GM12878 (cell line): Measurements from ENCODE around the gene ADAP1. TPM values are rescaled to one million over a fixed set of nuclear protein-coding genes. Genes with fewer than 3 reads are reported as not detected.
A peak's percentile ranks its signal among the peaks of the same experiment; 100 is the strongest.

ENCODE experiments used
- ATAC-seq: fragments of 200-7000 bp; cut with Tn5 transposase; 3 replicates; pipeline ENCODE4 v1.9.1; 2020; ENCODE audit warnings: mild to moderate bottlenecking, moderate library complexity
- BruUV-seq: library from RNA; stranded (reverse); fragments of 400-500 nt; replicated peaks from 2 replicates; lab custom pipeline; 2021; lab: Mats Ljungman, UMichigan
- CTCF ChIA-PET: fragments of 300-600 bp; sonication (Branson Sonifier 250); formaldehyde crosslinking; extraction: SDS; loops from one replicate; lab custom pipeline; 2021; ENCODE audit warnings: inconsistent platforms; lab: Yijun Ruan, JAX
- POLR2A ChIA-PET: fragments of 350-600 bp; formaldehyde crosslinking; extraction: SDS; loops from one replicate; lab custom pipeline; 2021; ENCODE audit warnings: inconsistent platforms; lab: Charles Lee
- RAD21 ChIA-PET: fragments of 300-600 bp; sonication (Branson Sonifier 250); formaldehyde crosslinking; loops from one replicate; lab custom pipeline; 2023; ENCODE audit warnings: antibody characterized with exemption; ENCODE audit not compliant: unreplicated experiment; lab: Charles Lee
- SMC1A ChIA-PET: fragments of 300-600 bp; sonication (Branson Sonifier 250); formaldehyde crosslinking; loops from one replicate; lab custom pipeline; 2023; ENCODE audit not compliant: unreplicated experiment, uncharacterized antibody; lab: Charles Lee
- DNase-seq: peaks from one replicate; pipeline ENCODE4 v3.0.0-alpha.2; 2011; ENCODE audit warnings: low read depth, low spot score
- FAIRE-seq: peaks from 3 replicates; lab custom pipeline; 2011; peaks lifted over from hg19 to GRCh38; lab: Jason Lieb, UNC
- H2AFZ ChIP-seq: 2 replicates; pipeline ENCODE4 v1.6.0; 2011; ENCODE audit warnings: low read depth, low read length, control low read depth; ENCODE audit not compliant: control insufficient read depth
- H3K27ac ChIP-seq: 2 replicates; pipeline ENCODE4 v1.5.1; 2011; ENCODE audit warnings: control low read depth; ENCODE audit not compliant: control insufficient read depth, insufficient read depth
- H3K27me3 ChIP-seq, 2 experiments: replicated peaks in 1 of 2; 2 replicates each; pipeline versions ENCODE4 v1.6.0 to v1.6.1; 2011; ENCODE audit warnings: low read length in 1 of 2; ENCODE audit not compliant: control insufficient read depth in 2 of 2, insufficient read depth in 2 of 2
- H3K36me3 ChIP-seq, 2 experiments: 2 replicates each; pipeline ENCODE4 v1.5.1; 2011; ENCODE audit warnings: low read length in 1 of 2; ENCODE audit not compliant: control insufficient read depth in 2 of 2, insufficient read depth in 2 of 2
- H3K4me1 ChIP-seq: 2 replicates; pipeline ENCODE4 v1.6.1; 2011; ENCODE audit warnings: mild to moderate bottlenecking, low read length, moderate library complexity, mixed read lengths; ENCODE audit not compliant: control insufficient read depth, insufficient read depth
- H3K4me2 ChIP-seq: 2 replicates; pipeline ENCODE4 v1.6.0; 2011; ENCODE audit warnings: control low read depth; ENCODE audit not compliant: control insufficient read depth, insufficient read depth
- H3K4me3 ChIP-seq: fragments of 200-600 bp; sonication (generic); 2 replicates; pipeline ENCODE4 v1.5.1; 2016
- H3K79me2 ChIP-seq: 2 replicates; pipeline ENCODE4 v1.6.0; 2011; ENCODE audit warnings: low read length; ENCODE audit not compliant: control insufficient read depth, insufficient read depth
- H3K9ac ChIP-seq: 2 replicates; pipeline ENCODE4 v1.8.0; 2011; ENCODE audit warnings: low read length, control low read depth, mixed read lengths; ENCODE audit not compliant: control insufficient read depth, insufficient read depth
- H3K9me3 ChIP-seq: replicated peaks from 3 replicates; pipeline ENCODE4 v1.5.1; 2011; ENCODE audit warnings: mild to moderate bottlenecking, low read length; ENCODE audit not compliant: control insufficient read depth, insufficient read depth
- H4K20me1 ChIP-seq: 2 replicates; pipeline ENCODE4 v1.6.0; 2011; ENCODE audit not compliant: control insufficient read depth, insufficient read depth
- NFYB ChIP-seq: IDR thresholded peaks from 2 replicates; pipeline ENCODE4 v1.6.1; 2011; ENCODE audit warnings: low read depth, mild to moderate bottlenecking, low read length, improper control_type of control experiment, moderate library complexity; ENCODE audit not compliant: insufficient read depth
- POLR2A ChIP-seq: IDR thresholded peaks from 2 replicates; pipeline ENCODE4 v1.6.1; 2011; ENCODE audit warnings: low read depth, mild to moderate bottlenecking, low read length
- SREBF2 ChIP-seq: IDR thresholded peaks from 2 replicates; pipeline ENCODE4 v1.6.1; 2012; ENCODE audit warnings: mild to moderate bottlenecking, low read length
- ZBTB4 ChIP-seq: fragments of 450-650 bp; formaldehyde crosslinking; IDR thresholded peaks from 2 replicates; pipeline ENCODE4 v1.4.0; 2022; ENCODE audit warnings: mild to moderate bottlenecking, moderate library complexity
- ZNF592 ChIP-seq: fragments of 450-650 bp; IDR thresholded peaks from 2 replicates; pipeline ENCODE4 v1.6.1; 2017; ENCODE audit warnings: mild to moderate bottlenecking, moderate library complexity
- WGBS: methylation state at CpG from one replicate; pipeline ENCODE4 v1.1.6; 2016; ENCODE audit warnings: low lambda C conversion rate; ENCODE audit not compliant: insufficient replicate concordance, insufficient coverage; ENCODE audit errors: missing lambda C conversion rate; 5-methylcytosine and 5-hydroxymethylcytosine counted together
- in situ Hi-C: fragments of 300-500 bp; cut with MboI; formaldehyde crosslinking; loops from 9 replicates; pipeline ENCODE4 v1.14.3; 2018; ENCODE audit warnings: mixed read lengths
- intact Hi-C: fragments of 100-400 bp; cut with micrococcal nuclease; formaldehyde crosslinking; loops from one replicate; pipeline ENCODE4 v1.14.2; 2022; ENCODE audit not compliant: unreplicated experiment
- polyA plus RNA-seq, 11 experiments: library from polyadenylated mRNA; depleted of rRNA in 4 of 11; unstranded in 6 of 11; stranded (reverse) in 5 of 11; fragments of >200 nt; fragmentation: Nextera tagmentation in 4 of 11; fragmentation: Illumina TruSeq in 1 of 11; extraction: Ambion mirVana in 4 of 11; extraction: Trizol in 1 of 11; gene quantifications; 1 replicate in 1 of 11; 2 replicates in 10 of 11; pipeline versions ENCODE4 v1.2.1 to v1.2.3, GENCODE V29; 2011 to 2016; ENCODE audit warnings: inconsistent platforms in 2 of 11, missing spikeins in 2 of 11, low read depth in 1 of 11
- total RNA-seq, 4 experiments: library from RNA; depleted of rRNA in 3 of 4; stranded (reverse); fragments of >200 nt in 3 of 4; fragmentation: Illumina TruSeq in 1 of 4; extraction: Trizol in 1 of 4; gene quantifications; 2 replicates each; pipeline versions ENCODE4 v1.2.1 to v1.2.3, GENCODE V29; 2013 to 2021

The ADAP1 gene
- total and polyA plus RNA-seq, 10 of the 15 experiments (the other 5 are each of a cell fraction or from before 2014, with no cell fraction given) = 0.22 to 44.2 (median 22.0) TPM; not detected in 1

GRCh38 chr7:894927-895450, 59.5 kb downstream of the ADAP1 start:
- FAIRE-seq (no peak), DNase-seq (no peak), ATAC-seq (no peak; the same call in 2 of the 3 replicates)
- no TSS peak for BruUV-seq
- intact Hi-C loops = no loop called here
- Histone ChIP-seq H3K4me1 (no peaks in the 10 kb centered on the region), H3K36me3 (peaks cover 8 to 66% of the 10 kb centered on the region in 2 experiments; a peak in 3 of 4 replicates), H3K4me2 (no peak overlapping the region), H3K27me3 (no peaks in the 10 kb centered on the region), H4K20me1 (no peaks in the 10 kb centered on the region), H2AFZ (no peak overlapping the region), H3K27ac (no peak overlapping the region), H3K4me3 (no peak overlapping the region), H3K9me3 (no peaks in the 10 kb centered on the region; the same call in 2 of the 3 replicates), H3K9ac (no peak overlapping the region), H3K79me2 (no peaks in the 10 kb centered on the region)
- TF ChIP-seq ZBTB4 (CRISPR knock-in tag) = no peak
- TF ChIP-seq NFYB = no peak
- TF ChIP-seq ZNF592 = no peak
- no peak for TF ChIP-seq SREBF2
- TF ChIP-seq POLR2A = 0 out of 2 replicates have a peak, but pooled peaks have one; percentile 7
- CTCF ChIA-PET = no interaction called here
- in situ Hi-C loops = no loop called here
- RAD21 ChIA-PET = no interaction called here
- WGBS = 89% methylated on average over 19 of the region's 21 CpGs
- POLR2A ChIA-PET = no interaction called here
- SMC1A ChIA-PET = no interaction called here
